Brain microvascular endothelial cell (primary cell): Measurements from ENCODE around the gene PPIE.

ENCODE experiments used
- DNase-seq: peaks from one replicate; pipeline ENCODE4 v3.0.0-alpha.2; 2020
- H3K27ac ChIP-seq: fragments of 250-450 bp; sonication (Bioruptor Pico); 2 replicates; pipeline ENCODE4 v1.5.1; 2020; ENCODE audit warnings: mild to moderate bottlenecking, moderate library complexity
- H3K27me3 ChIP-seq: fragments of 250-450 bp; sonication (Bioruptor Pico); replicated peaks from 2 replicates; pipeline ENCODE4 v1.5.1; 2020; ENCODE audit warnings: mild to moderate bottlenecking
- H3K36me3 ChIP-seq: fragments of 250-450 bp; sonication (Bioruptor Pico); replicated peaks from 2 replicates; pipeline ENCODE4 v1.5.1; 2020; ENCODE audit warnings: mild to moderate bottlenecking
- H3K4me3 ChIP-seq: 2 replicates; pipeline ENCODE4 v1.5.1; 2011; ENCODE audit warnings: low read depth, mild to moderate bottlenecking, control low read depth, low read length, moderate library complexity
- in situ Hi-C: cut with HindIII; loops from 2 replicates; pipeline ENCODE4 v1.10.0; 2017; ENCODE audit warnings: low sequenced_read_pairs, low pct_ligation_motif_present
- TF ChIP-seq, protein P1 (sequence below): IDR thresholded peaks from 2 replicates; pipeline ENCODE4 v1.5.1; 2011; ENCODE audit warnings: low read depth, mild to moderate bottlenecking, moderate library complexity, low read length, control low read depth, inconsistent platforms; ENCODE audit errors: missing control alignments

Gene PPIE

DNA sequence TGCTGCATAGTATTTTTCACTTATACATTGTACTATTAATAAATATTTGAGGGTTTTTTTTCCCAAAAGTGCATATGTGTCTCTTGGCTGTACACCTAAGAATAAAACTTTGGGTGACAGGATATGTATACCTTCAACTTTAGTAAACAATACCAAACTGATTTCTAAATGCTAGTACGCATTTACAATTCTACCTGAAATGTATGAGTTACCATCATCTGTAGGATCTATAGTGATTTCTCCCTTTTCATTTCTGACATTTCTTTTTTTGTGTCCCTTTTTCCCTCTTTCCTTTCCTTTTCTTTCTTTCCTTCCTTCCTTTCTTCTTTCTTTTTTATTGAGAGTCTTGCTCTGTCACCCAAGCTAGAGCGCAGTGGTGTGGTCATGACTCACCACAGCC is 66.7 kb downstream of the PPIE start:
- in situ Hi-C loops: no loop called here
- H3K27me3 ChIP-seq: no peaks in the 10 kb centered on the region
- H3K27ac ChIP-seq: no peak overlapping the region
- DNase-seq: no peak
- no peak overlapping the region for H3K4me3 ChIP-seq
- TF ChIP-seq, protein P1, sequence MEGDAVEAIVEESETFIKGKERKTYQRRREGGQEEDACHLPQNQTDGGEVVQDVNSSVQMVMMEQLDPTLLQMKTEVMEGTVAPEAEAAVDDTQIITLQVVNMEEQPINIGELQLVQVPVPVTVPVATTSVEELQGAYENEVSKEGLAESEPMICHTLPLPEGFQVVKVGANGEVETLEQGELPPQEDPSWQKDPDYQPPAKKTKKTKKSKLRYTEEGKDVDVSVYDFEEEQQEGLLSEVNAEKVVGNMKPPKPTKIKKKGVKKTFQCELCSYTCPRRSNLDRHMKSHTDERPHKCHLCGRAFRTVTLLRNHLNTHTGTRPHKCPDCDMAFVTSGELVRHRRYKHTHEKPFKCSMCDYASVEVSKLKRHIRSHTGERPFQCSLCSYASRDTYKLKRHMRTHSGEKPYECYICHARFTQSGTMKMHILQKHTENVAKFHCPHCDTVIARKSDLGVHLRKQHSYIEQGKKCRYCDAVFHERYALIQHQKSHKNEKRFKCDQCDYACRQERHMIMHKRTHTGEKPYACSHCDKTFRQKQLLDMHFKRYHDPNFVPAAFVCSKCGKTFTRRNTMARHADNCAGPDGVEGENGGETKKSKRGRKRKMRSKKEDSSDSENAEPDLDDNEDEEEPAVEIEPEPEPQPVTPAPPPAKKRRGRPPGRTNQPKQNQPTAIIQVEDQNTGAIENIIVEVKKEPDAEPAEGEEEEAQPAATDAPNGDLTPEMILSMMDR: no peak
- H3K36me3 ChIP-seq: no peaks in the 10 kb centered on the region

DNA sequence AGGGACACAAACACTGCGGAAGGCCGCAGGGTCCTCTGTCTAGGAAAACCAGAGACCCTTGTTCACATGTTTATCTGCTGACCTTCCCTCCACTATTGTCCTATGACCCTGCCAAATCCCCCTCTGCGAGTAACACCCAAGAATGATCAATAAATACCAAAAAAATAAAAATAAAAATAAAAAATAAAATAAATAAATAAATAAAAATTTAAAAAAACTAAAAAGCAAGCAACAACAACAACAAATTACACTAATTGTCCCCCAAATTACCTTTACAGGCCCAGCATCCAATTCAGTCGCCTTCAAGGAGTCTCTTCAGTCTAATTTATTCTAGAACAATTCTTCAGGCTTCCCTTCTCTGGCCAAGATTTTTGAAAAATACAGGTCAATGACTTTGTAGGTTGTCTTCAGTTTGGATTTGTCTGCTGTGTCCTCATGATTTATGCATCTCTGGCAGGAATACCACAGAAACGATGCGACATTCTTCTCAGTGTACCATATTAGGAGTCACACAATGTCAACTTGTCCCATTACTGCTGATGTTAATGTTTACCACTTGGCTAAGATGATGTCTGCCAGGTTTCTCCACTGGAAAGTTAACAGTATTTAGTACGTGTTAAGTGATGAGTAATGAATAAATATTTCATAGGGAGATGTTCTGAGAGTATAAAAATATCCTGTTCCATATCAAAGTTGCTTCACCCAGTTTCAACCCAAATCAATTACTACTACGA is 70.3 kb downstream of the PPIE start:
- no peaks in the 10 kb centered on the region for H3K36me3 ChIP-seq
- H3K27ac ChIP-seq: no peak overlapping the region
- TF ChIP-seq, protein P1: no peak
- in situ Hi-C loops: no loop called here
- no peaks in the 10 kb centered on the region for H3K27me3 ChIP-seq
- no peak for DNase-seq
- H3K4me3 ChIP-seq: no peak overlapping the region

DNA sequence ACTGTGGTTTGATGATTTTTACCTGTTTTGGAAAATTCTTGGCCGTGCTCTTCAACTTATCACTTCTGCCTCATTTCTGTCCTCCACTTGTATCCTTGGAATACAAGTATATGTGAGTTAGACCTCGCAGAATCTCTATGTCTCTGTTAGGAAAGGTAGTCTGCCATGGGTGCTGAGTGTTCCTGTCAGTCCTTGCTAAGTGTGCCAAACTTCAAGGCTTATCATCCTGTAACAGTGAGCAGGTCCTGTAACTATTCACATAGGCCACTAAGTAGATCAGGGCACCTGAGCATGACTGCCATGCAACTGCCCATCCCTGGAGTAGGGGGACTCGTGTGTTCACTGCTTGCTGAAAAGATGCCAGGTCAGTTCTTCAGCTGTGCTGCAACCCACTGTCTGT is 74.2 kb downstream of the PPIE start:
- Histone ChIP-seq H3K27ac (no peak overlapping the region), H3K27me3 (no peaks in the 10 kb centered on the region), H3K36me3 (no peaks in the 10 kb centered on the region), H3K4me3 (no peak overlapping the region)
- in situ Hi-C loops: no loop called here
- no peak for DNase-seq
- TF ChIP-seq, protein P1: no peak
